Myocyte (in vitro differentiated cells): ENCODE results near the gene MASP1. TPM values are rescaled to one million over a fixed set of nuclear protein-coding genes. Genes with fewer than 3 reads are reported as not detected.
"Not testable (repeated sequence)": the region's sequence is repeated elsewhere in the genome, so short reads cannot be mapped to it uniquely, and the experiment has no call there.

Experiments used
- DNase-seq: peaks from one replicate; pipeline ENCODE4 v3.0.0-alpha.2; 2012; ENCODE audit warnings: low read depth
- total RNA-seq: library from RNA; depleted of rRNA; stranded (reverse); fragments of >200 nt; gene quantifications from 2 replicates; pipeline ENCODE4 v1.2.3, GENCODE V29; 2014

The MASP1 gene
- total RNA-seq, 1 donor from 2014 or later: not detected

DNA sequence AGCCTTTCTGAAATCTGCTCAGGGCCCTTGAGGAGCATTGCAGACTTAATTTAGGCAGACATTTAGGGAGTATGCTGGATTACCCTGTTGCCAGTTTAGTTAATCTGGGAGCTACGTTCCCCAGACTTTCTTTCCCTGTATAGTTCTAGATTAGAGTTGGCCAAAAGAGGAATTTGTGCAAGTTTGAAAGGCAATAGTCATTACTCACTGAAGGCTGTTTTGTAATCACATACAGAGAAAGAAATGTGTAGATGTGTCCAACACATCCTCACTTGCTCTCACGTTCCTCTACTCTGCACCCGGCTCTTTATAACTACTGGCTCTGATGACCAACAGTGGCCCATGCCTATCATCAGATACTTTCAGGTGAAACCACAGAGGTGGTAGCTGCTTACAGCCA lies 24.2 kb downstream of the MASP1 start:
- DNase-seq: no peak

- DNase-seq: no peak
Measured at GRCh38 chr3:187266691-187267090, 24.8 kb downstream of the MASP1 start.

GRCh38 chr3:187265461-187265955 lies 26.0 kb downstream of the MASP1 start:
- no peak for DNase-seq

DNA sequence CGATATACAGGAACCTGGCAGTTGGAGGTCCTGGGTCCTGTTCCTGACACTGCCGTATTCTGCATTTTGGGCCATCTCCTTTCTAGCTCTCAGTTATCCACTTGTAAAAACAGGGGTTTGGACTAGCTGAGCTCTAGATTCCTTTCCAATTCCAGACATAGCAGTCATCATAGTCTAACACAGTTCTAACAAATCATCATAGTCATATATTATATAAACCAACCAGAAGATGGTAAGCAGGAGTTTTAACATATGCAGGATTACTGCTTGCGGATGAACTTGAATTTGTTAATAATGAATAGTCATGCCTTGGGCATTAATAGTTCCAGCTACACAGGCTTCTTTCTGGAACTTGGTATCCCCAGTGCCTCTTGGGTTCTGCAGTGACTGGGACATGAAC lies 26.6 kb downstream of the MASP1 start:
- no peak for DNase-seq

DNA sequence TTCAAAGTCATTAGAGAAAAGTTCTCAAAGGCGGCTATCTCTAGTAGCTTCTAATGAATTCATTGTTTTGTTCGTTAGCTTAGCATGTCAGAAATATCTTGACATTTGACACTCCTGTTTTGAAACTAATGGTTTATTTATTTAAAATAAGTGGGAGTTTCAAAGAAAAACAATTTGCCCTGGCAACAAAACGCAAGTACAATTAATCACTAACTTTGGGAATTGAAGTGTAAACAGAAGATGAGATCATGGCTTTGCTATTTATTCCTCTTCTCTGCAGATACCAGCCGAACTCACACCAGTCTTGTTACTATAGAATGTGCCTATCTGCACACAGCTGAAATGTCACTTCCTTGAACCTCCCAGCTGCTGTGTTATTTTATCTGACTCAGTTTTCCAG lies 27.5 kb downstream of the MASP1 start:
- peak; percentile 4 for DNase-seq

DNA sequence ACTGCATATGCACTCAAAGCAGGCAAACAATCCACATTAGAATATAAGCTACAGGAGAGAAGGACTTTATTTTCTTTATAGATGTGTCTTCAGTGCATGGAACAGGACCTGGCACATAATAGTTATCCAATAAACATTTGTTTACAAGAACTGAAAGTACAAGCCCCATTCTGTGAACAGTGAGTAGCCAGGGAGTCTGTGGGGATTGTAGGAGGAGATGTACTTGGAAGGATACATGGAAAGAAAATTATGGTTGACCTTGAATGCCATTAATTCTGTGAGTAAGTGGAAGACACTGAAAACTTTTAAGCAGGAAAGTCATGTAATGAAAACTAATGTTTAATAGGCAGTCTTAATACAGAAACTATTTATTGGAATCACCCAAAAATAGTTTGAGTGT lies 28.3 kb downstream of the MASP1 start:
- DNase-seq: no peak

GRCh38 chr3:187262360-187262759 lies 29.2 kb downstream of the MASP1 start:
- no peak for DNase-seq

DNA sequence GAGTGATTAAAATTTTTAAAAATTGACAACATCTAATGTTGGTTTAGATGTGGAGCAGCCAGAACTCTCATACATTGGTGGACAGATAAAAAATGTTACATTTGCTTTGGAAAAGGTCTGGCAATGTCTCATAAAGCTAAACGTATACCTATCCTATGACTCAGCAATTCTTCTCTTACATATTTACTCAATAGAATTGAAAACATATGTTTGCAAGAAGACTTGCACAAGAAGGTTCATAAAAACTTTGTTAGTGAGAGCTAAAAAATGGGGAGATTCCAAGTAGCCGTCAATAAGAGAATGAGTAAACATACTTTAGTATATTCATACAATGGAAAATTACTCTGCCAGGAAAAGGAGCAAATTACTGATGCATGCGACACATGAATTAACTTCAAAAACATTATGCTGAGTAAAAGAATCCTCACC lies 30.0 kb downstream of the MASP1 start:
- no peak for DNase-seq

- DNase-seq: no peak
Measured at GRCh38 chr3:187259171-187259570, 32.4 kb downstream of the MASP1 start.

DNA sequence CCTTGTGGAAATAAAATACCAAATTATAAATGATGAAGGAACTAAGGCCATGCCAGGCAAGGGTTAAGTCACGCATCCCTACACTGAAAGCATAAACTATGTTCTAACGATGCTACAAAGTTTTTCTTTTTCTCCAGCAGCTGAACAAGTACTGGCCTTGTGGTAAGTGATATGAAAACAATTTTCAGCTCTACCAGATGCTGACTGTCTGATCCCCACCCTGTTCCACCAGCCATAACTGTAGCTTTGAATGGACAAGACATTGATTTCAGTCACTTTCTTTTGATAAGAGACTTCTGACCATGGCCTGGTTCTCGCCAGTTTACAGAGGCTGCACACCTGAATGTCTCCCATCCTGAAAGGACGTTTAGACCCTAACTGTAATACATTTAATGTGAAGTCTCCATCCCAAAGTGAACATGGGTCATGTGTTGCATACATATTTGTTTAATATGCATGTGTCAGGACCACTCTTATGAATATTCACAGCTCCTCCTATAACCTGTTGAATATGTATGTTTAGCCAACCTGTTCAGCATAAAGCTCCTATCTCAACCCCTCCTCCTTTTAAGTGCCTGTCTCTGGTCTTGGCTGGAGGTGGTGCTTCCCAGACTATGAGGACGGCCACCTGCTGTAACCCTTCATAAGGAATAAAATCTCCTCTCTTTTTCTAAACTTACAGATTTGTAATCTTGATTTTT lies 33.4 kb downstream of the MASP1 start:
- DNase-seq: no peak

DNA sequence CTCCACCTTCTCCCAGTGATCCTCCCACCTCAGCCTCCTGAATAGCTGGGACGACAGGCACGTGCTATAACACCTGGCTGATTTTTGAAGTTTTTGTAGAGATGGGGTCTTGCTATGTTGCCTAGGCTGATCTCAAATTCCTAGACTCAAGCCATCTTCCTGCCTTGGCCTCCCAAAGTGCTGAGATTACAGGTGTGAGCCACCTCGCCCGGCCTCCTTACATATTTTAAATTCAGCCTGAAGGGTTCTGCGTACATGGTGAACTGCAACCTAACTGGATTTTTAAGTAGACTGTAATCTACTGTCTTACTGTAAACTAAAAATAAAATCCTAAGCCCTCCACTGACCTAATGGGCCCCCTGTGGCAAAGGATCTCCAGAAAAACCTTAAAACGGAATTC lies 34.1 kb downstream of the MASP1 start:
- DNase-seq: no peak

- no peak for DNase-seq
Measured at GRCh38 chr3:187256051-187256616, 35.4 kb downstream of the MASP1 start.

DNA sequence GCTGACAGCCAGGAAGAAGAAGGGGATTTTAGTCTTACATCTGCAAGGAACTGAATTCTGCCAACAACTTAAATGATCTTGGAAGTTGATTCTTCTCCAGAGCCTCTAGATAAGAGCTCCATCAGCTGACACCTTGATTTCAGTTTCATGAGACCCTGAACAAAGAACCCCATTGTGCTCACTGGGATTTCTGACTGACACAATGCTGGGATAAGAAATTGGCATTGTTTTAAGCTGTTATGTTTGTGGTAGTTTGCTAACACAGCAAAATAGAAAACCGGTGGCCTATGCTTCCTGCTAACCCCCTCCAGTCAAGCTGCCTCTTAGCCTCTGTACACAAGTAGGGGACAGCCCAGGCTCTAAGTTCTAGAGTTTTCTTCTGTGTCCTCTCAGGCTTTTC lies 36.2 kb downstream of the MASP1 start:
- DNase-seq: no peak

- no peak for DNase-seq
Measured at GRCh38 chr3:187252311-187252710, 39.2 kb downstream of the MASP1 start.

GRCh38 chr3:187251599-187251998 lies 39.9 kb downstream of the MASP1 start:
- no peak for DNase-seq

DNA sequence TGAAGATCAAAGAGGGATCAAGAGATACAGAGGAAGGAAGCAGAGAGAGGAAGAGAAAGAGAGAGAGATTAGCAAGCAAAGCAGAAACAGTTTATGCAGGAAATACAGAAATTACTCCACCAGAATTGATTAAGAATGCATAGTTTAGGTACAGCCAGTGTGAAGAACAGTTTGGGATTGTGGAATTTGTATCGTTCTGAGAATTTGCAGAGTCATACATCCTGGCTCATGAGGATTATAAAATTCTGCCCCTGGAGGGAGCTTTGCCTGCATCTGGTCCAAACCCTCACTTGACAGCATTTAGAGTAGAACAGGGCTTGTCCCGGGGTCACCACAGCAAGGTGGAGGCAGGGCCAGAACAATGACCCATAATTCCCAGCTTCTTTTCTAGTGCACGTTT lies 44.1 kb downstream of the MASP1 start:
- DNase-seq: no peak

DNA sequence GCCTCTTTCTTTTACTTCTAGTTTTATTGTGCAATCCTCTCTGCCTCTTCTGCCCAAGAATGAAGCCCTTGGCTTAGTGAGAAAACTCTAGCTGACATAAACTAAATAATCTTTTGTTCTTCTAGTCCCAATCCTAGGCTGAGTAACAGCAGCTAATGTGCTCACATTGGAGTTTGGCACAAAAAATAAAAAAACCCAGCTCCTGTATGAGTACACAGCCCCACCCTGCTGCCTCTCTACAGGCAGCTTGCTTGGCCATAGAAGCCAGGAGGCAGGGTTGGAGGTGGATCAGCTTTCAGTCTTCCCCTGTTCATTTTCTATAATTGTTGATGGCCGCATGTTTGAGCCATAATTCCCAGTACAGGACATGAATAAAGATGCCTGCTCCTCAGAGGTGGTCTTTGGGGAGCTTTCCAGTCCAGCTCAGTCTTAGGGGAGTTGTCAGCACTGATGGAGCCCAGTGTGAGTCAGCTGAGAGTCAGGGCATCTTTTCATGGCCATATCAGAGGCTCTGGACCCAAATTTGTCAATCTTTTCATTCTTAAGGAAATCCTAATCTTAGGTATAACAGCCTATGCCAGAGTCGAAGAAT lies 47.5 kb downstream of the MASP1 start:
- DNase-seq: no peak

GRCh38 chr3:187242900-187243299 lies 48.6 kb downstream of the MASP1 start:
- DNase-seq: no peak

GRCh38 chr3:187242435-187242834 lies 49.1 kb downstream of the MASP1 start:
- DNase-seq: no peak

DNA sequence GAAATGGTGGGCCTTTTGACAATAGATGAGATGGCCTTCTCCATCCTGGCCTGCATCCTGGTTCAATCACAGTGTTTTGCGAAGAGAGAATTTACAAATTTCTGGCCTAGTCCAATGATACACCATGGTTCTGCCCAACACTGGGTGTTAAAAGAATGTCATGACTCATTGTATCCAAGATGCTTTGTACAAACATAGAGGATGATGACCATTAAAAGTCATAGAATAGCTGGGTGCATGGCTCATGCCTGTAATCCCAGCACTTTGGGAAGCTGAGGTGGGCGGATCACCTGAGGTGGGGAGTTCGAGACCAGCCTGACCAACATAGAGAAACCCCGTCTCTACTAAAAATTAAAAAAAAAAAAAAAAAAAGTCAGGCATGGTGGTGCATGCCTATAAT lies 52.7 kb downstream of the MASP1 start:
- not testable (repeated sequence) for DNase-seq

- no peak for DNase-seq
Measured at GRCh38 chr3:187238239-187238638, 53.3 kb downstream of the MASP1 start.

DNA sequence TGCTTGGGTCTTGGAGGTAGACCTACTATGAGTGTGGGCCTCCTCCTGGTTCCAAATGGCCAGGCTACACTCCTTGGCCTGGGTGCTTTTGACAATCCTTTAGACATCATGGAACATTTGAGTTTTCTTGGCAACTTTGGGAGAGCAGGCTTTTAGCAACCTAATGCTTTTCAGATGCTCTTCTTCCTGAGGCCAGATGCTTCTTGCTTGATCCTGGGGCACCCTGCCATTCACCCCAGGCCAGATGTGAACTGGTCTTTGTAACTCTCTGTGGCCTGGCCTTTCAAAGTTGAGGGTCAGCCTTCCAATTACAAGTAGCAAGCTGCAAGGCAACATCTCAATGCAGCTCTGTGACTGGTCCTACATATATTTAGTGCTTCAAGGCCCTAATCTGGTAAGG lies 53.8 kb downstream of the MASP1 start:
- DNase-seq: no peak

GRCh38 chr3:187236962-187237361 lies 54.6 kb downstream of the MASP1 start:
- DNase-seq: no peak
